AG09309 (cell line): Measurements from ENCODE around the gene C9.

Experiments used
- DNase-seq: peaks from one replicate; pipeline ENCODE4 v3.0.0-alpha.2; 2010; ENCODE audit warnings: low read depth
- H3K4me3 ChIP-seq: 2 replicates; pipeline ENCODE4 v1.5.1; 2011; ENCODE audit warnings: mild to moderate bottlenecking, low read depth, low read length, moderate library complexity; ENCODE audit not compliant: control insufficient read depth
- TF ChIP-seq, protein P1 (sequence below): IDR thresholded peaks from 2 replicates; pipeline ENCODE4 v1.5.1; 2011; ENCODE audit warnings: mild to moderate bottlenecking, low read depth, low read length, inconsistent platforms; ENCODE audit not compliant: insufficient read depth, control insufficient read depth; ENCODE audit errors: missing control alignments

Gene C9

DNA sequence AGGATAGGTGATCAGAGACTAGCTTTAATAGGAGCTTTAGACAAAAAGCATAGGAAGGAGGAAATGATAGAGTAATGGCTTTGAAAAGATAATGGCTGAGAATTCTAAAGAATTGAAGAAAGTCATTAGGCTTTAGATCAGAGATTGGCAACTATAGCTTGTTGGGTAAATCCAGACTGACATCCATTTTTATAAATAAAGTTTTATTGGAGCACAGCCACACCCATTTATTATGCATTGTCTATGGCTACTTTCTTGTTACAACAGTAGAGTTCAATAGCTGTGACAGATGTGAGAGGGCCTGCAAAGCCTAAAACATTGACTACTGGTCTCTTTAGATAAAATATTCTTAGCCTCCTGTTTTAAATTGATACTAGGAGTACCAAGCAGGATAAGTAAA, 104.2 kb downstream of the C9 start:
- TF ChIP-seq, protein P1, sequence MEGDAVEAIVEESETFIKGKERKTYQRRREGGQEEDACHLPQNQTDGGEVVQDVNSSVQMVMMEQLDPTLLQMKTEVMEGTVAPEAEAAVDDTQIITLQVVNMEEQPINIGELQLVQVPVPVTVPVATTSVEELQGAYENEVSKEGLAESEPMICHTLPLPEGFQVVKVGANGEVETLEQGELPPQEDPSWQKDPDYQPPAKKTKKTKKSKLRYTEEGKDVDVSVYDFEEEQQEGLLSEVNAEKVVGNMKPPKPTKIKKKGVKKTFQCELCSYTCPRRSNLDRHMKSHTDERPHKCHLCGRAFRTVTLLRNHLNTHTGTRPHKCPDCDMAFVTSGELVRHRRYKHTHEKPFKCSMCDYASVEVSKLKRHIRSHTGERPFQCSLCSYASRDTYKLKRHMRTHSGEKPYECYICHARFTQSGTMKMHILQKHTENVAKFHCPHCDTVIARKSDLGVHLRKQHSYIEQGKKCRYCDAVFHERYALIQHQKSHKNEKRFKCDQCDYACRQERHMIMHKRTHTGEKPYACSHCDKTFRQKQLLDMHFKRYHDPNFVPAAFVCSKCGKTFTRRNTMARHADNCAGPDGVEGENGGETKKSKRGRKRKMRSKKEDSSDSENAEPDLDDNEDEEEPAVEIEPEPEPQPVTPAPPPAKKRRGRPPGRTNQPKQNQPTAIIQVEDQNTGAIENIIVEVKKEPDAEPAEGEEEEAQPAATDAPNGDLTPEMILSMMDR, result no peak
- no peak overlapping the region for H3K4me3 ChIP-seq
- no peak for DNase-seq

DNA sequence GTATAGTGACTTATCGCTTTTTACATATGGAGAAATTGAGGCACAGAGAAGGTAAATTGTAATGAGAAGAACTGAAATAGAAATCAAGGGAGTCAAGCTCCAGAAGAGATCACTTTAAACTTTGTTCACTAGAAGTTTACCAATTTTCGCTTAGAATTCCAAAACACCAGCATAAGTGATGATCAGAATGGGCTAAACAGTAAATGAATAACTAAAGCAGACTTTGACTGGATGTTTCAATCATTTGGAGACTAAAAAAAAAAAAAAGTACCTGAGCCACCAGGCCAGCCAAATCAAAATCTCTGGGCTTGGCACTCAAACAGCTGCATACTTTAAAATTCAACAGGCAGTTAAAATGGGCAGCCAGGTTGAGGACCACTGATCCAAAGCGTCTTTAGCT, 106.7 kb downstream of the C9 start:
- no peak overlapping the region for H3K4me3 ChIP-seq
- no peak for DNase-seq
- TF ChIP-seq, protein P1, result no peak

DNA sequence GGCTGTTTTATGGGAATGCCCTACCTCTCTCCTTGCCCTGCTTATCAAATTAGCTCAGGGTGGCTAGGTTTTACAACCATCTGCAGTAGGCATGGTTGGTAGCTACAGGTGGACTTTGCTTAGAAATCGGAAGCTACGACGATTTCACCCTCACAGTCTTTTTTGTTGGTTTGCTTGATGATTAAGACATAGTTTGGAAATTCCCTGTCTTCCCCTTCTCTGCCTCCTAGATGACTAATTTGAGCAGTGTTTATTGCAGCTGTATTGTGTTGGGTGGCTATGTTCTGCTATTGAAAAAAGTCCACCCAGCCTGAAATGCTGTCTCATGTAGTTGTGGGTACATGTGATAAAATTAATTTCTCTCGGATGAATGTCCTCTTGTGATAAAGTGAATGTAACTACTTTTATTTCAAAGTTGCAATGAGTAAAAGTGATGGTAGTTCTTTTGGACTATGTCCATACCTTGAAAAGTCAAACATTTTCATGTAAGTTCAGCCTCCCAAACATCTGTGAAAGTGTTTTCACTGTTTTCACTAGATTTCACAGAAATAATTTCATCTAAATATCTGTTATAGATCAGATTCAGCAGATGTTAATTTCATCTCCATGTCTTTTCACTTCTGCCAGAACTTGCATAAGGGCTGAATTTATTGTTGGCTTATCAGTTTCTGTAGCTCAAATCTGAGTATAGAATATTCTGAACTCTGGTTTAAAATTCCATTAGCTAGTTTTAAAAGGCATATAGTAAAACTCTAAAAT, 107.6 kb downstream of the C9 start:
- DNase-seq, result peak; percentile 66
- no peak overlapping the region; the same call in 1 of the 2 replicates for H3K4me3 ChIP-seq

DNA sequence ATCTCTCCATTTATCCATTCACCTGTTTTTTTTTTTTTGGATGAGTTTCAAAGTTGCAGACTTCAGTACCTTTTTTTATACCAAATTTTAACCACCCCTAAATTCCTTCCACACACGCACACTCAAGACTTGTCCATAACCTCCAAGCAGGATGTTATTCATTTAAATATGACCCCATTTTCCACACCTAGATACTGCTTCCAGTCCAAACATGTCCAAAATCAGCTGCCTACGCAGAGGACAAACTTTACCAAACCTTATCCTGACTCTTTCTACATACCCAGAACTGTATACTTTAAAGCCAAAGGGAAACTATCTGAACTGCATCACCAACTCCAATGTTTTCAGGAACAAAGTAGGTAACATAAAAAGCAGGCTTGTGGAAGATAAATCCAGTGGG, 108.9 kb downstream of the C9 start:
- H3K4me3 ChIP-seq, result no peak overlapping the region
- TF ChIP-seq, protein P1, result no peak
- DNase-seq, result no peak

More for the DNA sequence above, 107.6 kb downstream of the C9 start:
- TF ChIP-seq, protein P1, result no peak

DNA sequence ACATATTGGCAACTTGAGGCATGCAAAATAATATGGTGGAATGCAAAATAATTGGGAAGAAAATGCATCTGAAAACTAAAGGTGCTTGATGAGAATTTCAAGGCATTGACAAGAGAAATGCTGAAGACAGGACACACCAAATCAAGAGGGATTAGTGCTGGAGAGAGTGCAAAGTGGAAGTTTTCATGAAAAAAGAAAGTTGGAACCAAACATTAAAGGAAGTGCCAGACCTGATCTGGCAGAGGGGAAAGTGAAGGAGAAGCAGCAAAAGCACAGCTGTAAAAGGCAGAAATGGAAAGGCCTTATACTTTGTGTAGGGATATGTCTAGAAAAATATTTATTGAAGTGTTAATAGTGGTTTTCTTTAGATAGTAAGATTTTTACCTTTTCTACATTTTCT, 109.6 kb downstream of the C9 start:
- no peak for DNase-seq
- TF ChIP-seq, protein P1, result no peak
- H3K4me3 ChIP-seq, result no peak overlapping the region

DNA sequence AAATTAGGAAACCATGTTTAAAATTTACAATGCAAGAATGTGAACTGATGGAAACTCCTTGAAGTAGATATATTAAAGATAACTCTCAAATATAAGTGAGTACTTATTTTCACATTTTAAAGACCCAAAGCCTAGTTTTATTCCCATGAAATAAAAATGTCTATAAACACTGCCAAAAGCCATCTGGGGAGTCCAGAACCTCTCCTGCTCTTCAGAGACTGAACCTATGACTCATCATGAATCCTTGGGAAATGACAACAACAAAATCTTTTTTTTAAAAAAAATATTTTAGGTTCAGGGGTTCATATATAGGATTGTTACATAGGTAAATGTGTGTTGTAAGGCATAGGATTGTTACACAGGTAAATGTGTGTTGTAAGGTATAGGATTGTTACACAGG, 111.1 kb downstream of the C9 start:
- TF ChIP-seq, protein P1, result no peak
- DNase-seq, result no peak
- no peak overlapping the region for H3K4me3 ChIP-seq
